Stimulated activated CD8-positive, alpha-beta memory T cell treated with anti-CD3 and anti-CD28 coated beads, Interleukin-15, amount 100 ng/mL, for 24 hours (primary cell): ENCODE data around the gene PEX11B.

Experiments used
- DNase-seq: peaks from one replicate; pipeline ENCODE4 v3.0.0-alpha.2; 2020; ENCODE audit warnings: low read depth

The PEX11B gene

GRCh38 chr1:145906954-145907753 lies 11.4 kb downstream of the PEX11B start:
- DNase-seq = no peak

- DNase-seq = no peak
Measured at GRCh38 chr1:145901312-145902021, 17.1 kb downstream of the PEX11B start.

- no peak for DNase-seq
Measured at GRCh38 chr1:145898756-145899155, 19.8 kb downstream of the PEX11B start.

- no peak for DNase-seq
Measured at GRCh38 chr1:145897969-145898368, 20.5 kb downstream of the PEX11B start.

GRCh38 chr1:145895471-145895870 lies 23.0 kb downstream of the PEX11B start:
- DNase-seq = no peak

GRCh38 chr1:145893306-145894055 lies 25.0 kb downstream of the PEX11B start:
- DNase-seq = no peak

- DNase-seq = no peak
Measured at GRCh38 chr1:145892486-145893087, 25.9 kb downstream of the PEX11B start.

GRCh38 chr1:145891587-145892485 lies 26.7 kb downstream of the PEX11B start:
- peak; percentile 8 for DNase-seq

- no peak for DNase-seq
Measured at GRCh38 chr1:145891143-145891542, 27.4 kb downstream of the PEX11B start.

- DNase-seq = no peak
Measured at GRCh38 chr1:145889722-145890121, 28.8 kb downstream of the PEX11B start.

- no peak for DNase-seq
Measured at GRCh38 chr1:145887631-145888030, 30.9 kb downstream of the PEX11B start.

GRCh38 chr1:145886816-145887215 lies 31.7 kb downstream of the PEX11B start:
- no peak for DNase-seq

GRCh38 chr1:145886390-145886789 lies 32.1 kb downstream of the PEX11B start:
- no peak for DNase-seq

- DNase-seq = peak; percentile 66
Measured at GRCh38 chr1:145885738-145886287, 32.7 kb downstream of the PEX11B start, which contains the start of gene ANKRD35. Gene ANKRD35, minus strand, starts transcription at chr1:145885866. Its CDS starts 108 bp downstream, at chr1:145885758.

GRCh38 chr1:145884675-145885074 lies 33.8 kb downstream of the PEX11B start:
- no peak for DNase-seq

GRCh38 chr1:145879775-145880174 lies 38.7 kb downstream of the PEX11B start:
- DNase-seq = no peak

GRCh38 chr1:145878724-145879123 lies 39.8 kb downstream of the PEX11B start:
- no peak for DNase-seq

- DNase-seq = no peak
Measured at GRCh38 chr1:145877923-145878486, 40.5 kb downstream of the PEX11B start.

- DNase-seq = no peak
Measured at GRCh38 chr1:145874646-145875045, 43.9 kb downstream of the PEX11B start.
